ENCODE measurements around the gene ST8SIA5. TPM values are rescaled to one million over a fixed set of nuclear protein-coding genes. Genes with fewer than 3 reads are reported as not detected.

ST8SIA5 gene
- total and polyA plus RNA-seq, 2 of the 4 experiments (the other 2 are of a cell fraction): 0.03 TPM; not detected in 1

- no peak overlapping the region for H3K27ac ChIP-seq (ENCODE audit: insufficient read depth, low read length)
- H3K27me3 ChIP-seq (ENCODE audit: control insufficient read depth, insufficient read depth, low read length): no peaks in the 10 kb centered on the region; the same call in 1 of the 2 replicates
- H2BK15ac ChIP-seq (ENCODE audit: low read depth, low read length): no peak overlapping the region
- H3K14ac ChIP-seq (replicated peaks; ENCODE audit: low read depth, low read length): peak overlapping the region; percentile 45; the same call in 1 of the 2 replicates
- no peaks in the 10 kb centered on the region for H3K79me1 ChIP-seq (ENCODE audit: low read depth in 1 of 2, low read length in 2 of 2)
- peak overlapping the region; percentile 62; the same call in 1 of the 2 replicates for H2BK120ac ChIP-seq (ENCODE audit: low read depth, low read length)
- no peak overlapping the region for H3K4me3 ChIP-seq (ENCODE audit: insufficient read depth, low read depth, low read length)
- H3K4me1 ChIP-seq (ENCODE audit: control insufficient read depth, insufficient read depth, low read length): peaks cover 4% of the 10 kb centered on the region; the same call in 1 of the 2 replicates
- ChIA-PET POLR2A (ENCODE audit: unreplicated experiment) (no interaction called here), CTCF (no interaction called here)
- DNase-seq: peak; percentile 68
- WGBS, 2 experiments (ENCODE audit: extremely low coverage in 2 of 2, insufficient read length in 1 of 2): no CpG with 5 or more reads among the region's 10 CpGs
- in situ Hi-C loops (cut with MboI; ENCODE audit: low sequenced_read_pairs) (no loop called here), intact Hi-C loops (cut with micrococcal nuclease) (no loop called here), dilution Hi-C loops (cut with HindIII; ENCODE audit: low sequenced_read_pairs, unreplicated experiment) (no loop called here)
- no peak overlapping the region for H4K5ac ChIP-seq (ENCODE audit: low read depth, low read length)
- H2BK20ac ChIP-seq (ENCODE audit: low read depth, low read length): peak overlapping the region; percentile 1; the same call in 1 of the 2 replicates
- peak; percentile 84 for ATAC-seq (ENCODE audit: low read depth)
- no peak overlapping the region for H2AFZ ChIP-seq (replicated peaks; ENCODE audit: low read length, poor library complexity)
- no peaks in the 10 kb centered on the region for H3K36me3 ChIP-seq (ENCODE audit: control insufficient read depth, insufficient read depth, low read length)
- H4K8ac ChIP-seq (ENCODE audit: low read depth in 2 of 2, low read length in 2 of 2): peak overlapping the region in 1 of 2 experiments; percentile 33; a peak in 1 of 4 replicates
- no peak overlapping the region for H3K18ac ChIP-seq (ENCODE audit: low read depth, low read length)
- peaks cover 4% of the 10 kb centered on the region; the same call in 1 of the 2 replicates for H3K9me1 ChIP-seq (ENCODE audit: insufficient read depth, low read length)
- H4K91ac ChIP-seq (ENCODE audit: insufficient read depth, low read depth, low read length): no peak overlapping the region
- H3K9ac ChIP-seq (ENCODE audit: low read depth, low read length): no peak overlapping the region
- H3K4ac ChIP-seq (ENCODE audit: low read depth, low read length): no peak overlapping the region
- H3K23ac ChIP-seq (ENCODE audit: low read depth, low read length): no peak overlapping the region
- 0 out of 2 replicates have a peak overlapping the region, but pooled peaks have one; percentile 39 for H2AK5ac ChIP-seq (ENCODE audit: low read depth, low read length)
- no peaks in the 10 kb centered on the region for H3K9me3 ChIP-seq (ENCODE audit: control insufficient read depth, insufficient read depth, low read length)
- no peak overlapping the region for H2BK5ac ChIP-seq (ENCODE audit: low read depth, low read length, poor library complexity, severe bottlenecking)
- no TSS peak for BruUV-seq (replicated peaks)
- no peak overlapping the region for H3K56ac ChIP-seq (ENCODE audit: extremely low read depth, insufficient read depth, low read length)
- peak overlapping the region; percentile 21 for H3K4me2 ChIP-seq (ENCODE audit: low read depth, low read length)
- H2AK9ac ChIP-seq (replicated peaks; ENCODE audit: low read depth, low read length, poor library complexity): no peak overlapping the region
- no peaks in the 10 kb centered on the region for H4K20me1 ChIP-seq (ENCODE audit: insufficient read depth, low read length)
- TF ChIP-seq MAZ (IDR thresholded peaks at IDR 0.05; ENCODE audit: borderline replicate concordance, low read depth, low read length) (no peak), POLR2A (IDR thresholded peaks at IDR 0.05; ENCODE audit: low read depth, low read length) (no peak), MAFK (IDR thresholded peaks at IDR 0.05; ENCODE audit: low read depth, low read length) (no peak), RCOR1 (IDR thresholded peaks at IDR 0.05; ENCODE audit: insufficient replicate concordance, low read length) (no peak), USF2 (IDR thresholded peaks at IDR 0.05; ENCODE audit: low read depth, low read length) (no peak), CEBPB (IDR thresholded peaks at IDR 0.05; ENCODE audit: low read depth, low read length) (no peak), NFE2L2 (IDR thresholded peaks at IDR 0.05; ENCODE audit: low read depth, low read length) (no peak), BHLHE40 (IDR thresholded peaks at IDR 0.05; ENCODE audit: low read depth, low read length) (no peak), CTCF (conservative IDR thresholded peaks at IDR 0.05; ENCODE audit: low read depth, low read length) (no peak), ELK1 (IDR thresholded peaks at IDR 0.05; ENCODE audit: borderline replicate concordance, low read depth, low read length) (no peak), FOS (IDR thresholded peaks at IDR 0.05; ENCODE audit: low read depth, low read length) (no peak), SMC3 (IDR thresholded peaks at IDR 0.05; ENCODE audit: low read depth, low read length) (no peak), MXI1 (IDR thresholded peaks at IDR 0.05; ENCODE audit: borderline replicate concordance, low read depth, low read length) (no peak), RAD21 (IDR thresholded peaks at IDR 0.05; ENCODE audit: low read length) (no peak)
Measured at GRCh38 chr18:46718501-46719341, 38.1 kb downstream of the ST8SIA5 start.
